HG03469 (cell line): ENCODE results near the gene ABL2.
"Not testable (repeated sequence)": the region's sequence is repeated elsewhere in the genome, so short reads cannot be mapped to it uniquely, and the experiment has no call there.

Experiments
- ATAC-seq: cut with Tn5 transposase; IDR thresholded peaks from one replicate; pipeline ENCODE4 v1.9.1; 2021; ENCODE audit warnings: mild to moderate bottlenecking, moderate library complexity, moderate number of reproducible peaks; ENCODE audit not compliant: unreplicated experiment

ABL2 gene

GRCh38 chr1:179175011-179175841, 54.3 kb downstream of the ABL2 start:
- no peak for ATAC-seq

DNA sequence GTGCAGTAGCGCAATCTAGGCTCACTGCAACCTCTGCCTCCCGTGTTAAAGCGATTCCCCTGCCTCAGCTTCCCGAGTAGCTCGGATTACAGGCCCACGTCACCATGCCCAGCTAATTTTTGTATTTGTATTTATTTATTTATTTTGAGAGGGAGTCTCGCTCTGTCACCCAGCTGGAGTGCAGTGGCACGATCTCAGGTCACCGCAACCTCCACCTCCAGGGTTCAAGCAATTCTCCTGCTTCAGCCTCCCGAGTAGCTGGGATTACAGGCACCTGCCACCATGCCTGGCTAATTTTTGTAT, 59.1 kb downstream of the ABL2 start:
- not testable (repeated sequence) for ATAC-seq

- no peak for ATAC-seq
Measured at GRCh38 chr1:179169616-179170467, 59.6 kb downstream of the ABL2 start.

GRCh38 chr1:179168536-179168935, 60.9 kb downstream of the ABL2 start:
- no peak for ATAC-seq

DNA sequence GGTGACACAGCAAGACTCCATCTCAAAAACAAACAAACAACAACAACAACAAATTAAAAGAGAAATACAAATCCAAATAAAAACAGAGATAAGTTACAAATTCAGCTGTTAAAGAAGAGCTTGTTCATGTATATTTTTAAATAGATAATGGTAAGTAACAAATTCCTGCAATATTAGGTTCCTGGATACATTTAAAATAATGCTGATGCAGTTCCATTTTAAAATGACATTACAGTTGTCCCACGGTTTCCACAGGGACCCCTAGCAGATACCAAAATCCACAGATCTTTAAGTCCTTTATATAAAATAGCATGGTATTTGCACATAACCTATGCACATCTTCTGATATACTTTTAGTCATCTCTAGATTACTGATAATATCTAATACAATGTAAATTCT, 61.5 kb downstream of the ABL2 start:
- no peak for ATAC-seq

DNA sequence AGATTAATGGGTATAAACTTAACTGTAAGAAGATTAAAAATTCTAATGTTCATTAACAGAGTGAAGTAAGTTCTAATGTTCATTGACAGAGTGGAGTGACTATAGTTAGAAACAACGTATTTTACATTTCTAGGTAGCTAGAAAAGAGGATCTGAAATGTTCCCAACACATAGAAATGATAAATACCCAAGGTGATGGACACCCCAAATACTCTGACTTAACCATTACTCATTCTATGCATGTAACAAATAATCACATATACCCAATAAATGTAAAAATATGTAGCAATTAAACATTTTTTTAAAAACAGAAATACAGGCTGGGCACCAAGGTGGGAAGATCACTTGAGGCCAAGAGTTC, 62.1 kb downstream of the ABL2 start:
- no peak for ATAC-seq

DNA sequence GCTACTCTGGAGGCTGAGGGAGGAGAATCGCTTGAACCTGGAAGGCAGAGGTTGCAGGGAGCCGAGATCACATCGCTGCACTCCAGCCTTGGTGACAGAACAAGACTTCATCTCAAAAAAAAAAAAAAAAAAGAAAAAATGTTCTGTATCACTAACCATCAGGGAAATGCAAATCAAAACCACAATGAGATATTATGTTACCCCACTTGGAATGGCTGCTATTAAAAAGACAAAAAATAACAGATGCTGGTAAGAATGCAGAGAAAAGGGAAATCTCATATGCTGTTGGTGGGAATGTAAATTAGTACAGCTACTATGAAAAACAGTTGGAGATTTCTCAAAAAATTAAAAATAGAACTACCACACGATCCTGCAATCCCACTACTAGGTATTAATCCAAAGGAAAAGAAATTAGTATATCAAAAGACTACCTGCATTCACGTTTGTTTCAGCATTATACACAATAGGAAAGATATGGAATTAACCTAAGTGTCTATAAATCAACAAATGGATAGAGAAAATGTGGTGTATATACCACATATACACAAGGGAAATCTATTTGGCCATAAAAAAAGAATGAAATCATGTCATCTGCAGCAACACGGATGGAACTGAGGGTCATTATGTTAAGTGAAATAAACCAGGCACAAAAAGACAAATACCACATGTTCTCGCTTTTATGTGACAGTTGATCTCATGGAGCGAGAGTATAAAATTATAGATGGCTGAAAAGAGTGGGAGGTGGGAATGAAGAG, 62.6 kb downstream of the ABL2 start:
- ATAC-seq: no peak

- no peak for ATAC-seq
Measured at GRCh38 chr1:179164494-179164893, 65.0 kb downstream of the ABL2 start.

DNA sequence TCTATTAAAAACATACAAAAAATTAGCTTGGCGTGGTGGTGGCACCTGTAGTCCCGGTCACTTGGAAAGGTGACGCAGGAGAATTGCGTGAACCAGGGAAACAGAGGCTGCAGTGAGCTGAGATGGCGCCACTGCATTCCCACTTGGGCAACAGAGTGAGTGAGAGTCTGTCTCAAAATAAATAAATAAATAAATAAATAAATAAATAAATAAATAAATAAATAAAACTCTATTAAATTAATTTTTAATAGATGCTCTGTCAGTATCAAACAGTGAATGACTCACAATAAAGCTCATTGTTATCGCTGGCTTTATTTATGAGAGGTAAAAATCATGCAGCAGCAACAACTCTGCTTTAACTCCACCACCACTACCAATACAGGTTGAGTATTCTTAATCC, 72.8 kb downstream of the ABL2 start:
- no peak for ATAC-seq

DNA sequence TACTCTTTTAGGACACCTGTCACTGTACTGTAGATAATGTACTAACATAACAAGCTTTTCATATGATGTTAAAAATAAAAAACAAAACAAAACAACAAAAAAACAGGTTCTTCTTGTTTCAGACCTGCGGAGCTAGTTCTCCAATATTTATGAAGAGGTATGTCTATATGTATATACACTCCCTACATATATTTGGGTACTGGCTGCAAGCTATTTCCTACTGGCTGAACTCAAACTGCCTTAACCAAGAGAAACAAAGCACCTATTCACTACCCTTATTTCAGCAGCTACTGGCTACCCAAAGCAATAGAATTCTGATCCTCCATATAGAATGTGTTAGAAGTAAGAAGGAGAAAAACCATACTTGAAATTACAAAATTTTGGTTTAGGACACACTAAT, 73.5 kb downstream of the ABL2 start:
- no peak for ATAC-seq

GRCh38 chr1:179155615-179156014, 73.9 kb downstream of the ABL2 start:
- no peak for ATAC-seq

- no peak for ATAC-seq
Measured at GRCh38 chr1:179154437-179154836, 75.0 kb downstream of the ABL2 start.

DNA sequence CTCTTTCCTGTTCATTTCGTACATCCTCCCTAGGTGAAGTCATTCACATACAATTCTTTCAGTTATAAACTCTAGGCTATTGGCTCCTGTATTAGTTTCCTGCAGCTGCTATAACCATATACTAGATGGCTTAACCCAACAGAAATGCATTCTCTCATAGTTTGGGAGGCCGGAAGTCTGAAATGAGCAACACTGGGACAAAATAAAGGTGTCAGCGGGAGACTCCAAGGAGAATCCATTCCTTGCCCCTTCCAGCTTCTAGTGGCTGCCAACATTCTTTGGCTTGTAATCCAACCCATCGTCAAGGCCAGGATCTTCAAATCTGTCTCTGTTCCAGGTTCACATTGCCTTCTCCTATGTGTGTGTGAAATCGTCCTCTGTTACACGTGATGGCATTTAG, 76.3 kb downstream of the ABL2 start:
- ATAC-seq: no peak

DNA sequence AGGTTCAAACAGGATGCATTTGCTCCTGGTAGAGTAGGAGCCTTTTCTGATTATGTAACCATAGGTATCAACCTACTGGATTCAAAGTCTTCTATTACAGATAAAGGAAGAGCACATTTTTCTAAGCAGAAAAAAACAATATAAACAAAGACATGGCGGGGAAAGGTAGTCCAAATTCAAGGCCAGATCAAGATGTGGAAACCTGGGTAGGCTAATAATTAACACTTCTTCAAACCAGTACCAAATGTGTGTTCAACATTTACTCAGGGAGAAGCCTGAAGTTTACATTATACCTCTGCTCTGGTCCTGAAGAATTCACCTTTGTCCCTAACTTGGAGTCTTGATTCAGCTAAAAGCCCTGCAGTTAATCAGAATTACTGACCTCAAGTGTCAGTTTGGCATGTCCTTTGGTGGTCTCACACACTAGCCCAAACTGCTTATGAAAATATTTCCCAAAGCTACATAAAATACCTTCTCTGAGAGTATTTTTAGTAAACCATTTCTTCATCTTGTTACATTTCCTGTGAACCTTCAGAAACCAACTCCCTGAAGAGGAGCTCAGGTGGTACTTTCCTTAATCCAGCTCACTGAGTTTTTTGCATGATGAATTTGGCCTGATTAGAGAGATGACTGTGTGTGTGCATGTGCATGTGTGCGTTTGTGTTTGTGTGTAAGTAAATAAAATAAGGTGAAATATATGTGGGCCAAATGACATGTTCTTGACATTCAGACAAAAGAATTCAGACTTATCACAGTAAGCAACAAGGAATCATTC, 77.4 kb downstream of the ABL2 start:
- no peak for ATAC-seq

DNA sequence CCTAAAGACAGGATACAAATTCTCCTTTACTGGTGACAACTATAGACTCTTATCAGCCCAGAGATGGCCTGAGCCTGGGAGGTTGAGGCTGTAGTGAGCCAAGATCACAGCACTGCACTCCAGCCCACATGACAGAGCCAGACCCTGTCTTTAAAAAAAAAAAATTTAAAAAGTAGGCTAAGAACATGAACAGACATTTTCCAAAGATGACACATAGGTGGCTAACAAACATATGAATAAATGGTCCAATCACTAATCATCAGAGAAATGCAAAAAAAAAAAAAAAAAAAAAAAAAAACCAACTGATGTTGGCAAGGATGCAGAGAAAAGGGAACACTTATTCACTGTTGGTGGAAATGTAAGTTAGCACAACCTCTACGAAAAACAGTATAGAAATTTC, 82.6 kb downstream of the ABL2 start:
- ATAC-seq: no peak

- ATAC-seq: no peak
Measured at GRCh38 chr1:179146476-179146875, 83.0 kb downstream of the ABL2 start.

DNA sequence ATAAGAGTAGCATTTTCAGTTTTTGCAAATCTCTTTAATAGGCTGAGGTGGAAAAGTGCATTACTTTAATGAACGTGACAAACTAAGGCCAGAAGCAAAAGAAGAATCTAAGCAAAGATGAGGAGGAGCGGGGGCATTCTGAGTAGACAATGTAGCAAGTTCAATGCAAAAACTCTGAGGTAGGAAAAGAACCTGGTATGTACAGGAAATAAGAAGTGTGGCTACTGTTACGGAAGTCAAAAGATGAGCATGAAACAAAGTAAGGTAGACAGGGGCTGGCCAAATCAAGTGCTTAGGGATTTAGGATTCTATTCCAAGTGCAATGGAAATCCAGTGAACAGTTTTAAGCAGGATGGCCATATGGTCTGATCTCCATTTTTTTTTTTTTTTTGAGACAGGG, 84.0 kb downstream of the ABL2 start:
- no peak for ATAC-seq

- no peak for ATAC-seq
Measured at GRCh38 chr1:179144626-179145025, 84.9 kb downstream of the ABL2 start.

DNA sequence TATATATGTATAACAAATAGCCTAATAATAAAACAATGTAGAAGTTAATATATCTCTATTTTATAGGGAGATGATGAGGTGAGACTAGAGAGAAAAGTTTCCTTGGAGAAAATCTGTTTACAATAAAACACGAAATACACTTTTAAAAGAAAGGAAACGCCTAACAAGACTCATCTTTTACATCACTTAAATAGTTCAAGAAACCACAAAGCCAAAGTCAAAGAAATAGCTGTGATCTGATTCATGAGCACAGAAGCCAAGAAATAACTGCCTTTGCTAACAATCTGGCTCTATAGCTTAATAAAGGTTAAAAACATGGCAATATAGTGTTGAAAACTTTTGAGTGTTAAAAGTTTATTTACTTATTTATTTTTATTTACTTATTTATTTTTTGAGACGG, 86.2 kb downstream of the ABL2 start:
- no peak for ATAC-seq

DNA sequence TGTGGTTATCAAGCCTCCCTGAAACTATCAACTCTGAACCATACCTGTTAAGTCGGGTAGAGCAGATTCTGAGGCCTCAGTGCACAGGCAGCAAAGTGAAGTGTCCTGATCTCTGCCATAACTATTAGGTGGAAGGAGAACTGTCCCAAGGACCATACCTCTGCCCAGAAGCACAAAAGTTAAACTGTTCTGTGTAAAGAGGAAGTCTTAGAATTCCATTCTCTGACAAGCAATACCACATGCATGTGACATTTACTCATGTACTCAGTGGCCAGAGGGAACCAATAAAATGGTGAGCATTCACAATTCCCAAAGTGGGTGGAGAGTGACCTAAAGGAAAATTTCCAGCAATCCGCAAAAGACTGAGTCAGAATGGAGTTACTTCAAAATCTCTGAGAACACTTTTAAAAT, 86.6 kb downstream of the ABL2 start:
- no peak for ATAC-seq
